D341Med (cell line): ENCODE data around the gene AGTRAP.
A peak's percentile ranks its signal among the peaks of the same experiment; 100 is the strongest.

Experiments used
- DNase-seq: peaks from one replicate; pipeline ENCODE4 v3.0.0; 2012; ENCODE audit warnings: low spot score

AGTRAP gene, protein sequence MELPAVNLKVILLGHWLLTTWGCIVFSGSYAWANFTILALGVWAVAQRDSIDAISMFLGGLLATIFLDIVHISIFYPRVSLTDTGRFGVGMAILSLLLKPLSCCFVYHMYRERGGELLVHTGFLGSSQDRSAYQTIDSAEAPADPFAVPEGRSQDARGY

DNA sequence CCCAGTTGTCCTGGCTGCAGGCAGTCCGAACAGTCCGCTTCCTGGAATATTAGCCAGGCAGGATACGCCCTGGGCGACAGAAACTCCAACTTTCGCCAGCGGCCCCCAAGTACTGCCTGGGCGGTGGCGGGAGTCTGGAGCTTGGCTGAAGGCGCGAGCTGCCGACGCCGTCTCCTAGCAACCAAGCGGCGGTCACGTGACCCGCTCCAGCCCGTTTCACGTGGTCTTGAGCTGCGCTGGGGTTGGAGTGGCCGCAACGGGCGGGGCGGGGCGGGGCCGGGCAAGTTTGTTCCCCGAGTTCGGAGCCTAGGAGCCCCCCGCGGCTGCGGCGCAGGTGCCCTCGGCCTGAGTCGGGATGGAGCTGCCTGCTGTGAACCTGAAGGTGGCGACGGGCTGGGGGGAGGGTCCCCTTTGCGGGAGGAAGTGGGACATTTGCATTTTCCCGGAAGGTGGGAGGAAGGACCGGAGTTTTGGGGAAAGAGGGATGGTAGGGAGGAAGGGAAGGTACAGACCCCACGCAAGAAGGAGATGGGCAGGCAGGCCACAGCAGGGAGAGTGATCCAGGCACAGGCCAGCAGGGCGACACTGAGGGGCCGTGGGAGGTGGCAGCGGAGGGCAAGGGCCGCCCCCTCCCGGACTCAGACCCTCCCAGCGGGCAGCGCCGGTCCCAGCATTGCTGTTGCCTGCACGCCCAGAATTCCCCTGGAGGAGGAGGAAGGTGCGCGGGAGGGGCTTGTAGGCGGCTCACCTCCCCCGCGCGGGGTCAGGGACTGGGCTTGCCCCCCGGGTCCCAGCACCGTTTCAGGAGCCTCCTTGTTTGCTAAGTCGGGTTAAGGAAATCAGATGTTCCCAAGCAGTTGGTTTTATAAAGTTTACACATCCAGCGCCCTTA, at the start of gene AGTRAP:
TSS of gene AGTRAP (plus strand) at position 283 of the 892 bp plus-strand sequence. CDS start at position 356, 73 bp downstream.
- DNase-seq, result peak; percentile 96

DNA sequence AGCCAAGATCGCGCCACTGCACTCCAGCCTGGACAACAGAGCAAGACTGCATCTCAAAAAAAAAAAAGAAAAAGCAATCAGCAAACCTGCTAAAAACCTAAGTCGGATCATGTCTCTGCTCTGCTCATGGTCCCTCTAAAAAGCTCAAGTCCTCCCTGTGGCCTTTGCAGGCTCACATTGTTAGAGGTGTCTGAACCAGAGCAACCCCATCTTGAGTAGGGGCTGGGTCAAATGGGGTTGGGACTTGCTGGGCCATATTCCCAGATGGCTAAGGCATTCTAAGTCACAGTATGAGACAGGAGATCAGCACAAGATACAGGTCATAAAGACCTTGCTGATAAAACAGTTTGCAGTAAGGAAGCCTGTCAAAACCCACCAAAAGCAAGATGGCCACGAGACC, 47.4 kb upstream of the AGTRAP start:
- DNase-seq, result no peak

DNA sequence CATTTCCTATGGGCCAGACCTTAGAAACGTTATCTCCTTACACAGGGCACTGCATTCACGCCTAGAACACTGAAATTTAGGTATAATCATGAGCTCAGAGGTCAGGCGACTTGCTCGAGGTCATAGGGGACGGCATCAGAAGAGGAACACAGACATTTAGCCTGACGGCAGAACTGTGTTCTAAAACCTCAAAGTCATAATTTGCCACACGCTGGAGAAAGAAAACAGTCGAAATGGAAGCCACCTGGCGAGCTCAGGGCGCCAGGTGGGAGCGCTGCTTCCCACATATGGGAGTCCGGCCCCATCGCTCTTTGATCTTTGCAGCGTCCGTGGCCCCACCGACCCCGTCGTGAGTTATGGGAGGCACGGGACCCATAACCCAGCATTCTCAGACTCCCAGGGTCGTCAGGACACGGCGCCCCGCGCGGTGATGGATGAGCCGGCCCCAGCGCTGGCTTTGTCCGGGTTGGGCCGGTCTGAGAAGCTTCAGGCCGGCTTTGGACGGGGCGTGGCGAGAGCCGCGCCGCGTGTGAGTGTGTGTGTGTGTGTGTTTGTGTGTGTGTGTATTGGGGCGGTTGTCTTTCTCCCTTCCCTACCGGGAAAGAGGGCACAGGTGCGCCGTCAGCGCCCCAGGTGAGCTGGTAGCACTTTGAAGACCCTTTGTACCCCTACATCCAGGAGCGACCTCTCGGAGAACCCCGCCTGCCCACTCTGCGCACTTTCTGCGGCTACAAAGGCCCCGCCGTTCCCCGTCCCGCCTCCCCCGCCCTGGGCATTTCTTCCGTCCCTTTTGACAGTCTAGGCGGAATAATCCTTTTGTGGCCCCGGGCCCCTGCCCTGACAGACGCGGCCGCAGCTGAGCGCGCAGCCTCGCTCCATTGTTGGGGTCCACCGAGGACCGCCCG, 45.3 kb upstream of the AGTRAP start:
- DNase-seq, result no peak

DNA sequence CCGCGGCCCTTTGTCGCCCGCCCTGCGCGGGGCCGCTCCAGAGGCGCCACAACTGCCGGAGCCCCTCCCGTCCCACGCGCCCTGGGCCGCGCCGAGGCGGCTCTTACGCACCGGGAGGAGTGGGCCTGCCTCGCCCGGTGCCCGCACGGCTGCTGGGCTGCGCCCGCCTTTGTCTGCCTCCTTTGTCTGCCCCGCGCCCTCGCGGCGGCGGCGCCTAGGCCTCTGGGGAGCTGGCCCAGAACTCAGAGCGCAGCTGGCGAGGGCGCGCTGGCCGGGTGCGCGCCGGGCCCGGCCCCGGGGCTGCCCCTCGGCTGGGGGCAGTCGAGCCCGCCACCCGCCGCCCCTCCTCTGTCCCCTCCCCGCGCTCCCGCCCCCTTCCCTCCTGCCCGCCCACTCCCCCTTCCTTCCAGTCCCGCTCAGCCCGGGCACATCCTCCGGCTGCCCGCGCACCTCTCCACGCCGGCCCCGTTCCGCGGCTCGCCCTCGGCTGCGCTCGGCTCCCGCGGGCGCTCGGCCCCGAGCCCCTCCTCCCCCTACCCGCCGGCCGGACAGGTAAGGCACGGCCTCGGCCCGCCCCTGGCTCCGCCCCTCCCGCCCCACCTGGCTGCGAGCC, 44.5 kb upstream of the AGTRAP start, which contains the start of gene DRAXIN:
TSS of gene DRAXIN (plus strand) at position 409 of the 613 bp plus-strand sequence. CDS start 14,549 bp downstream, outside the sequence.
- peak; percentile 86 for DNase-seq

DNA sequence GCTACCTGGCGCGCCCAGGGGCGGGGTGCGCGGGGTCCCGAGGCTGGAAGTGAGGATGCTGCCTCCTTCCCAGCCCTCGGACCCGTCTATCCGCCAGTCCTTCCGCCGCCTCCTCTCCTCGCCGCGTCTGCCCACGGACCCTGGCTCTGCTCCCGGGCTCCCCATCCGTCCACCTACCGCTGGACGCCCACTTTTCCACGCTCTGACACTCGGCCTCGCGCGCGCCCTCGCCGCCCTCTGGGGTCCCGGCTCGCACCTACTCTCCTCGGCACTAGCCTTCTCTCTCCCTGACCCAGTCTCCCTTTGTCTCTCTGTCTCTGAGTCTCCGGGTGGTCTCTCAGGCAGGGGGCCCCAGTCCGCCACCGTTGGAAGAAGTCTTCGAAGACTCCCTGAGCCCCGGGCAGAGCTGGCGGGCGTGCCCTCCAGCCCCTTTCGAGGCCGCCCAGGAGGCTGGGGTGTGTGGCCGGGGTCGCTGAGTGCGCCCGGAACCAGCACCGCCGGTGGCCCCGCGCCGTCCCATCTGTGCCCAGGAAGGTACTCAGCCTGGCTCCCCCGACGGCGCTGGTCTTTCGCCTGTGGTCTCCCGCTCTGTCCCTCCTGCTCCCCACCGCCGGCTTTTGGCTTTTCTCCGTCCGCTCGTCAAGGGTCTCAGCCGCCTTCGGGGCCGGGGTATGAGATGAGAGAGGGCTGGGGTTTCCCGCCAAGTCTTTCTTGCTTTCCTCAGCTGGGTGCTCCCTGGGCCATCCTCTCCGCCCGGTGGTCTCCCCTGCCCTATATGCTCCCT, 43.8 kb upstream of the AGTRAP start:
- no peak for DNase-seq

DNA sequence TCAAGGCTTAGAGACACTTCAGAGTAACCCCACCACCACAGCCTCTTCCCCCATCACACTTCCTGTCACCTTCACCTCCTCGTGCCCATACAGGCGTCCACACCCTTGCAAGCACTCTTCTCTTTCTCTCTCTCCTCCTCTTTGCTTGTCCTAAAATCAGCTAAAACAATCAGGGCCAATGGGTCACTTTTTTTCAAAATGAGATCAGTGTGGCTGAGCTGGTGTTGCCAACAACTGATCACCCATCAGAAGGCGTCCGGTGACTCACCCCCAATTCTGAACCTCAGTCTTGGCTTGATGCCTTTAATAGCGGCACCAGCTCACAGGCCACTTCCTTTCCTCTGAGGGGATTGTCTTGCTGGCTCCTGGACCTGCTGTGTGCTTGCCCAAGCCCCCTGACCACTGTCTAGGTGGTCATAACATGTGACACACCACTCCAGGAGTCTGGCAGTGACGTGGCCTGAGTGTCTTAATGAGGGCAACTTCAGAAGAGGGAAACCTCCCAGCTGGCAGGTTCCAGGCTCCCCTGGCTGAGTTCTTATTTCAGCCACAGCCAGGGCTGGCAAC, 42.8 kb upstream of the AGTRAP start:
- no peak for DNase-seq

DNA sequence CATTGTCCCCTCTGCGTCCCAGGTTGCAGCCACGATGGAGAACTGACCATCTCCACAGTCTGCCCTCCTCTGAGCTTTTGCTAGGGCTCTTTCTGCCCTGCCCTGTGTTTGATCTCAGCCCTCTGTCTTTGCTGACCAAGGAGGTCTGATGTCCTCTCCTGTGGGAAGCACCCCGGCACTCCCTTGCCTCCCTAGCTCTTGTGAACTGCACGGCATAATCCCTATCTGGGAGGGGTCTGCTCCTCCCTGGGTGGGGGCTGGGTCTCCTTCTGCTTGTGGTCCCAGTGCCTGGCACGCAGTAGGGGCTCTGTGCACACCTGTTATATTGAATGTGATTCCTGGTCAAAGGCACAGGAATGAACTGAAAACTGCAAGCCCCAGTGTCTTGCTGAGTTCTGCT, 42.0 kb upstream of the AGTRAP start:
- no peak for DNase-seq

DNA sequence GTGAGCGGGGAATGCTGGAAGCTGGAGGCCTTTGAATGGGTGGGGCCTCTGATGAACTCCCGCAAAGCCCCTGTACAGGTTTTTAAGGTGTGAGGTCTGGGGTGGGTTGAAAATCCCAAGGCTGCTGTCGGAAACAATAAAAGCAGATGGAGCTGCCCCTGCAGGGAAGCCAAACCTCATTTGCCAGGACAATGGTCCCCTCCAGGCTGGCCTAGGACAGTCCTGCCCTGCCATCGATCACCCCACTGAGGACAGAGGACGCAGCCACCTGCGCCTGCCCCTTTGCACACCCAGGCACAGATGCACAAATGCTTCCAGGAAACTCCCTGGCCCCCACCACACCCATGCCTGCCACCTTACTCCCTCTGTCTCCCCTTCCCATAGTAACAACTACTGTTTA, 40.1 kb upstream of the AGTRAP start:
- DNase-seq, result no peak

DNA sequence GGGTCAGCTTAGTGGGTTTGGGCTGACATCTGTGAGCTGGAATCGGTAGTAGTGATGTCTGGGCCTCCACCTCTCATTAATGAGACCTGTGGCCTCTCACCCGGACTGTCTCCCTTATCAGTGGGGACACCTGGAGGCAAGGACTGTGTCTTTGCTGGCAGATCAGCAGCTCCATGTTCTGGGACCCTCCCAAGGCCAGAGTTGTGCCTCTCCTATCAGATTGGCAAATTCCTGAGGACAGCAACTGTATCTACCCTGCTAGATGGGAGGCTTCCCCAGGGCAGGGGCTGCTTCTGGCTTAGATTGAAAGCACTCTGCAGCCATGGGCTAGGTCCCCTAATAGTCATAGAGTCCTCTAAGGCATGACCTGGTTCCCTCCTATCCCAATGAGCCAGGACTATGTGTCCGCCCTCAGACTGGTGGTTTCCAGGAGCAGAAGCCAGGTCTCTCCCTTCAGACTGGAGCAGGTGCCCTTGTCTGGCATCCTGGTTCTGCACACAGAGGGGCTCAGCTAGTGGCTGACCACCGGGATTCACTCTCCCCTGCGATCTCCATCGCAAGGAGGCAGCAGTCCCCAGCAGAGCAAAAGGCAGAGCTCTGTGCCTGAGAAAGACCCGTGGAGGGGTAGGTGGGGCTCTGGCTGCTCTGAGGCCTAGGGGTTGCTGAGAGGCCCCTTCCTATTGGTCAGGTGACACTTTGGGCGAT, 38.6 kb upstream of the AGTRAP start:
- no peak for DNase-seq

DNA sequence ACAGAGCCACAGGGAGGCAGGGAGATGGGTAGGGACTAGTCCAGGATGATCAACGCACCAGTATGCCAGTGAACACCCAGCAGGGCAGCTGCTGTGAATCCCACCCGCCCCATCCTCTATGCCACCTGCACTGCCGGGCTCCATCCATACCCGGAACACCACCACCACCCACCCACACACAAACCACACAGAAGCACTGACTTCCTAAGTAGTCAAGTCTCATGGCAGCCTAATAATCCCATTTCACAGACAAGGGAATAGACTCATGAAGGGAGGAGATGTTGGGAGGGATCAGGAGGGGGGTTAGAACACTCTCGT, 38.1 kb upstream of the AGTRAP start:
- DNase-seq, result no peak

DNA sequence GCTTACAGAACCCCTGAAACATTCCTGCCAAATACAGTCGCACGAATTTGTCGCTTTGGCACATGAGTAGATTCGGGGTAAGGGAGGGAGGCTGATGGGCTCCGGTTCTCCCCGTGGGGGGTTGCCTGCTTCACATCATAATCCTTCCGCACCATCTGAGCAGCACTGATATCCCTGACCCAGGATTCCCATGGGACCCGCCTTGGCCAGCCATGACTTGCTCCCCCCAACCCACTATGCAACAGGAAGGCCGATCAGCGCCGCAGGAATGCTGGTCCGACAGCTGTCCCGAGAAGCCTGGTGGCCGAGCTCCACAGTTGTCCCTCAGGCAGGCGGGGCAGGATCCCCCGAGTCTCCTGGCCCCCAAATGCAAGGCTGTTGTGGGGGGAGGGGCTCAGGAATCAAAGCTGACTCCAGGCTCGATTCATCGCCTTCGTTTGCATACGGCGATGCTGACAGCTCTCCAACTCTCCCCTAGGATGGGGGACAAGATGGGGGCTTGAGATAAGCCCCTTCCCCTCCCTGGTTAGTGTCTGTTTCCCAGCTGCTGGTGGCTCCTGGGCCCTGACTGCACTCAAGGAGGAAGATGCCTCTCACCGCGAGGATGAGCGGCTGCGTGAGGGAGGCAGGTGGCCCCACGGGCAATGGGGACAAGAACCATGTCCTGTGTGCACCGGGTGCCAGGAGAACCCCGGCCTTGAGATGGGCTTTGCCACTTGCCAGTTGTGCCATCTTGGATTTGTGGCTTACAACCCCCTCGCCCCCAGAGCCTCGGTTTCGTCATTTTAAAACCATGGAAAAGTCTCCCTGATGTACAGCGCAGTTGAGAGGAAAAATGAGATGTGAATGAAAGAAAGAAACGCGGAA, 35.1 kb upstream of the AGTRAP start:
- no peak for DNase-seq

DNA sequence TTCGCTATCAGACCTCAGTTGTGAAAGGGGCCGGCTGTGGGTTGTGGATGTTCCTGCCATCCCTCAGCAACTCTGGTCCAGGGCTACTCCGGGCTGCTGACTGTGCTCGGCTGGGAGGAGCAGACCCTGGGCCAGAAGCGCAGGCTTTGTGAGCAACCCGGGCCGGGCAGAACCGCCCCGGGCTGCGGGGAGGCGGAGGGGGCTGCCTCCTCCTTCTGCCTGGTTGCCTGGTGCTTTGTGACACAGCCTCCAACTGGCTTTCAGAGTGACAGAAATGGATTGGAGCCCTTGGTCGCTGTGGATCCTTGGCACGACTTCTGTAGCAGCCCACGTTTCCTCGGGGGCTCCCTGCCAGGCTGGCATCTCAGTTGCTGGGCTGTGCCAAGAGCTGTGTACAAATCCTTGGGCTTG, 34.4 kb upstream of the AGTRAP start:
- DNase-seq, result no peak

DNA sequence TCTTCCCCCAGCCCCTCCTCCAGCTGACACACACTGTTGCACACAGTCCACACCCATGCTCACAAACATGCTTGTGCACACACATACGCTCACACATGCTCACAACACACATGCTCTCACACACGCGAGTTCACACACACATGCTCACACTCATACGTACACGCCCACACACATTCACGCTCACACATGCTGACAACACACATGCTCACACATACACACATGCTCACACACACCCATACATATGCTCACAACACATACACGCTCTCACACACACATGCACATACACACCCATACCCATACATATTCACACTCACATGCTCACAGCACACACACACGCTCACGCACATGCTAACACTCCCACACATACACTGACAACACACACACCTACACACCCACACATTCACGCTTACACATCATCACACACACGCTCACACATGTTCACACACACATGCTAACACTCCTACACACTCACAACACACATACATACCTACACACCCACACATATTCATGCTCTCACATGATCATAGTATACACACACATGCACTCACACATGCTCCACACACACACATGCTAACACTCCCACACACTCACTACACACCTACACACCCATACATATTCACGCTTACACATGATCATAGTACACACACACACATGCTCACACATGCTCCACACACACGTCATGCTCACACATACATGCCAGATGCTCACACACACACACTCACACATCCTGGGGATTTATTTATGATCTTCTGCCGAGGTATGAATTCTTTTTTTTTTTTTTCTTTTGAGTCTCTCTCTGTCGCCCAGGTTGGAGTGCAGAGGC, 33.7 kb upstream of the AGTRAP start:
- DNase-seq, result no peak

DNA sequence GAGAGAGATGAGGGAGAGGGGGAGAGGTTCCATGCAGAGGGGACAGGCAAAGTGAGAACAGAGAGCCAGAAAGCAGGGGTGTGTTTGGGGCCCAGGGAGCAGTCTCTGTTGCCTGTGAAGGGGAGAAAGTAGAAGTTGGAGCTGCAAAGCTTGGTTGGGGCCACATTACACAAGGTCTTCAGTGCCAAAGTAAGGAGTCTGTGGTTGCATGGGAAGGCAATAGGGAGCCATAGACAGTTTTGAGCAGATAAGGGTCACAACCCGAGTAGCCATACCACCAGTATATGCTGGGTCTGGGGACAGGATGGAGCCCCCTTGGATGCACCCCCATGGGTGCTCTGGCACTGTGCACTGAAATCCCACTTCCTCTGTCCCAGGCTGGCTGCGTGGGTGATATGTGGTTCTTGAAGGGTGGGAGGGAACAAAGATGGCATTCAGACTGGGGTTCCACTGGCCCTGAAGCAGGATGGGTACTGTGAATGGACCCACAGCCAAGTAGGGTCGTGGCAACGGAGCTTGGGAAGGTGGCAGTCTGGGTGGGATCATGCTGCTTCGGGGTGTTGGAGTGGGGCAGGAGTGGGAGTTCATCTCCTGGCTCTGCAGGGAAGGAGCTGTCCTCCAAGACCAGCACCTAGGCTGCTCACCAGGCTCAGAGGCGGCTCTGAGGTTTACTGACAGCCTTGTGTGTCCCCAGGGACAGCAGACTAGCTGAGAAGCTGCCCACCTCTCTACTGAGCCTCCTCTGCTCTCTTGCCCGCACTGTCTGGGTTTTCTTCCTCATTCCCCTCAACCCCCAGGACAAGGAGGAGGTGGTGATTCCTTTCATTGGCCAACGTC, 32.4 kb upstream of the AGTRAP start:
- no peak for DNase-seq

DNA sequence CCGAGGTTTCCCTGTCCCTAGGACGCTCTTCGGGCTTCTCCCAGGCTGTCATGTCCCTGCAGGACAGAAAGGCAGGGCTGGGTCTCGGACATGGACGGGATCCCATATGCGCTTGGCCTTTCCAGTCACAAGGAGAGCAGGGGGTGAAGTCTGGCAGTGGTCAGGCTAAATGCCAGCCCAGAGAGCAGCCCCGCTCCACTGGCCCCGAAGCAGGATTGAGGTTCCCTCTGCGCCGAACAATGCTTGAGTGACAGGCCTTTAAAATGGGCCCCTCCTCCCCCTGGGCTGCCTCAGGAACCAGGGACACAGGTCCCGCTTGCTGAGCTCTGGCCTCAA, 31.8 kb upstream of the AGTRAP start:
- DNase-seq, result no peak

DNA sequence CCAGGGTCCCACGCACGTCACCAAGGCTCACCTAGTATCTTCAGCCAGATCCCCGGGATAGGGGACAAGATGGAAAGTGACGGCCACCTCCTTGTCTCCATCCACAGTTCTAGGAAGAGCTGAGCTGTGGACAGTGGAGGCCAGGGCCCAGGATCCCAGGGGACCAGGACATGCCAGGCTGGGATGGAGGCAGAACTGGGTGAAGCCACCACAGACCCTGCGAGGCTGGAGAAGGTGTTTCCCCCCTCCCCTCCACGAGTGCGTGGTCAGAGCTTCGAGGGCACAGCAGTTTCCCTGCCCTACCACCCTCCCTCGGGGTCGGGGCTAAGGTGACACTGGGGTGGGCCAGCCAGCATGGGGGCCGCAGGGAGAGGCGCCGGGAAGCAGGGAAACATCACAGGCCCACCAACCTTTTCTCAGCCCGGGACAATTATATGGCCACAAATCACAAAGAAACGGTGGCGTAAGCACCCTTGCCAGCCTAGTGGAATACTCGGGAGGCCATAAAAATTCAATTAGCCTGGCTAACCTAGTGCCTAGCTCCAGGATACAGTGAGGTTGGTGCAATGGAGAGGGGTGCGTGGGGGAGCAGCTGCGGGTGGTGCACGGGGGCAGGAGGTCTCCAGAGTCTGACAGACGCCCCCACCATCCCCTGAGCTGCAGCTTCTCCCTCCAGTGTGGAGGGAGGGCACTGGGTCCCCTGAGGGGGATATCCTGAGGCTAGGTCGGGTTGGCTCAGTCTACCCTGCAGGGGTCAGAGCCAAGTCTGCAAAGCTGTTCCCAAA, 31.1 kb upstream of the AGTRAP start:
- DNase-seq, result no peak

DNA sequence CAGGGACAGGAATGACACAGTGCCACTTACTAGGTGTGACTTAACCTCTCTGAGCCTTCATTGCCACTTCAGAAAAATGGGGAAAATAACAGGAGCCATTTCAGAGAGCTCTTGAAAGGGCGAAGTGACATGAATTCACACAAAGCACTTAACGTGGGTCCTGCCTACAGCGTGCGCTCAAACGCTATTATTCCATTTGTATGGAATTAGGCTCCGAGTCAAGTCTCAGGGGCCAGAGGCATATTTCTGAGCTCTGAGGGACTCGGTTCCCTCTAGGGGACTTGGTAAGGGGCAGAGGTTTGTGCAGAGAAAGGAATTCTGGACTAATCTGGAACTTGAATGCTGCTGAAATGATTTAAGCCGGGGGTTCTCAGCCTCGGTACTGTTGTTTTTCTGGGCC, 30.3 kb upstream of the AGTRAP start:
- DNase-seq, result no peak
